A549 (cell line): ENCODE results near the gene KCTD3. TPM values are rescaled to one million over a fixed set of nuclear protein-coding genes. Genes with fewer than 3 reads are reported as not detected.

Experiments used
- ATAC-seq, 2 experiments: fragments of 200-7000 bp in 1 of 2; fragments of >200 bp in 1 of 2; cut with Nextera tagmentation in 1 of 2; cut with Tn5 transposase in 1 of 2; 3 replicates each; pipeline versions ENCODE4 v1.8.0 to v1.9.1; 2018 to 2020; ENCODE audit warnings: mild to moderate bottlenecking in 1 of 2, moderate library complexity in 1 of 2
- CTCF ChIA-PET: fragments of 300-600 bp; sonication (Branson Sonifier 250); formaldehyde crosslinking; extraction: SDS; loops from one replicate; lab custom pipeline; 2021; ENCODE audit warnings: antibody characterized with exemption, inconsistent platforms; lab: Yijun Ruan, JAX
- POLR2A ChIA-PET: fragments of 350-600 bp; formaldehyde crosslinking; extraction: SDS; loops from one replicate; lab custom pipeline; 2021; ENCODE audit warnings: antibody characterized with exemption, inconsistent platforms; lab: Yijun Ruan, JAX
- DNase-seq, 2 experiments: peaks; one replicate each; pipeline versions ENCODE4 v3.0.0 to v3.0.0-alpha.2; 2011 to 2016; ENCODE audit warnings: low read depth in 1 of 2, low spot score in 1 of 2
- FAIRE-seq: peaks from 2 replicates; lab custom pipeline; 2011; peaks lifted over from hg19 to GRCh38; lab: Jason Lieb, UNC
- H3K27ac ChIP-seq, 2 experiments: fragments of >200 bp; sonication (Bioruptor Twin); formaldehyde crosslinking; 3 replicates each; pipeline ENCODE4 v1.5.1; 2016 to 2017
- H3K4me1 ChIP-seq: fragments of >200 bp; sonication (Bioruptor Twin); formaldehyde crosslinking; 3 replicates; pipeline ENCODE4 v1.6.1; 2016
- H3K4me2 ChIP-seq: fragments of >200 bp; sonication (Bioruptor Twin); formaldehyde crosslinking; 3 replicates; pipeline ENCODE4 v1.6.1; 2016
- H3K4me3 ChIP-seq: fragments of >200 bp; sonication (Bioruptor Twin); formaldehyde crosslinking; 3 replicates; pipeline ENCODE4 v1.5.1; 2016
- H3K9me3 ChIP-seq: fragments of >200 bp; sonication (Bioruptor Twin); formaldehyde crosslinking; 3 replicates; pipeline ENCODE4 v1.6.1; 2016
- BHLHE40 ChIP-seq: IDR thresholded peaks from 2 replicates; pipeline ENCODE4 v1.6.1; 2012; ENCODE audit warnings: low read depth, low read length, inconsistent platforms
- CBX8 ChIP-seq: fragments of 200-600 bp; sonication (generic); IDR thresholded peaks from 2 replicates; pipeline ENCODE4 v1.6.1; 2016
- CEBPB ChIP-seq, 2 experiments: fragments of >200 bp in 1 of 2; sonication (Bioruptor Twin) in 1 of 2; formaldehyde crosslinking in 1 of 2; IDR thresholded peaks; 2 replicates each; pipeline ENCODE4 v1.6.1; 2012 to 2016
- CHD2 ChIP-seq: fragments of 150-350 bp; IDR thresholded peaks from 2 replicates; pipeline ENCODE4 v1.6.1; 2014; ENCODE audit warnings: low read length; ENCODE audit not compliant: partially characterized antibody
- EP300 ChIP-seq, 2 experiments: fragments of >200 bp; sonication (Bioruptor Twin); formaldehyde crosslinking; IDR thresholded peaks; 2 replicates in 1 of 2; 3 replicates in 1 of 2; pipeline ENCODE4 v1.6.1; 2016 to 2017
- FOXS1 ChIP-seq: fragments of 250-450 bp; sonication (Bioruptor Pico); IDR thresholded peaks from 2 replicates; pipeline ENCODE4 v1.5.0; 2020; ENCODE audit warnings: mild to moderate bottlenecking, moderate library complexity
- HEYL ChIP-seq: fragments of 250-450 bp; sonication (Bioruptor Pico); IDR thresholded peaks from 2 replicates; pipeline ENCODE4 v1.8.0; 2021; ENCODE audit warnings: mild to moderate bottlenecking, moderate library complexity
- HOXB13 ChIP-seq: fragments of 250-450 bp; sonication (Bioruptor Pico); IDR thresholded peaks from 2 replicates; pipeline ENCODE4 v1.5.0; 2020; ENCODE audit warnings: low read depth, mild to moderate bottlenecking, moderate library complexity
- KDM5A ChIP-seq: fragments of 200-600 bp; sonication (generic); IDR thresholded peaks from 2 replicates; pipeline ENCODE4 v1.6.1; 2016; ENCODE audit warnings: antibody characterized with exemption, mild to moderate bottlenecking
- NR3C1 ChIP-seq: fragments of >200 bp; sonication (Bioruptor Twin); formaldehyde crosslinking; IDR thresholded peaks from 3 replicates; pipeline ENCODE4 v1.6.1; 2017
- POLR2A ChIP-seq: IDR thresholded peaks from 2 replicates; pipeline ENCODE4 v1.6.1; 2012; ENCODE audit warnings: mild to moderate bottlenecking, low read length
- RAD21 ChIP-seq, 2 experiments: fragments of >200 bp in 1 of 2; sonication (Bioruptor Twin) in 1 of 2; formaldehyde crosslinking in 1 of 2; IDR thresholded peaks in 1 of 2; conservative IDR thresholded peaks in 1 of 2; 2 replicates in 1 of 2; 3 replicates in 1 of 2; pipeline ENCODE4 v1.6.1; 2012 to 2018; ENCODE audit warnings: inconsistent platforms in 1 of 2
- SMC3 ChIP-seq: fragments of >200 bp; sonication (Bioruptor Twin); formaldehyde crosslinking; IDR thresholded peaks from 3 replicates; pipeline ENCODE4 v1.6.1; 2018; ENCODE audit warnings: inconsistent platforms
- SREBF2 ChIP-seq: fragments of 450-650 bp; IDR thresholded peaks from 2 replicates; pipeline ENCODE4 v1.6.1; 2014; ENCODE audit warnings: mild to moderate bottlenecking, moderate library complexity
- TFCP2L1 ChIP-seq: fragments of 250-450 bp; sonication (Bioruptor Pico); IDR thresholded peaks from 2 replicates; pipeline ENCODE4 v1.5.0; 2021; ENCODE audit warnings: mild to moderate bottlenecking
- ZC3H11A ChIP-seq: fragments of 450-650 bp; IDR thresholded peaks from 2 replicates; pipeline ENCODE4 v1.6.1; 2014; ENCODE audit warnings: antibody characterized with exemption, mild to moderate bottlenecking
- ZNF302 ChIP-seq: fragments of 250-450 bp; sonication (Bioruptor Pico); IDR thresholded peaks from 2 replicates; pipeline ENCODE4 v1.9.0; 2021; ENCODE audit warnings: inconsistent platforms, mild to moderate bottlenecking, moderate library complexity
- ZSCAN20 ChIP-seq: fragments of 250-450 bp; sonication (Bioruptor Pico); IDR thresholded peaks from 2 replicates; pipeline ENCODE4 v1.8.0; 2022; ENCODE audit warnings: mild to moderate bottlenecking, moderate library complexity
- WGBS: methylation state at CpG from one replicate; pipeline ENCODE4 v1.1.6; 2017; ENCODE audit errors: missing lambda C conversion rate; 5-methylcytosine and 5-hydroxymethylcytosine counted together
- polyA plus RNA-seq, 4 experiments: library from polyadenylated mRNA; depleted of rRNA in 3 of 4; stranded (reverse); fragments of >200 nt; fragmentation: RNase III in 1 of 4; extraction: RNeasy Plus Mini Kit Qiagen cat#74134 plus additional on column Dnase treatment in 1 of 4; gene quantifications; 2 replicates in 3 of 4; 3 replicates in 1 of 4; pipeline ENCODE4 v1.2.3, GENCODE V29; 2011 to 2017
- TF ChIP-seq, protein P1 (sequence below): IDR thresholded peaks from 2 replicates; pipeline ENCODE4 v1.6.1; 2012
- TF ChIP-seq, protein P2 (sequence below): IDR thresholded peaks from 2 replicates; pipeline ENCODE4 v1.6.1; 2012
- TF ChIP-seq, protein P3 (sequence below): fragments of >200 bp; sonication (Bioruptor Twin); formaldehyde crosslinking; IDR thresholded peaks from 2 replicates; pipeline ENCODE4 v1.6.1; 2016
- TF ChIP-seq, protein P4 (sequence below): fragments of 450-650 bp; IDR thresholded peaks from 2 replicates; pipeline ENCODE4 v1.6.1; 2014; ENCODE audit warnings: antibody characterized with exemption
- TF ChIP-seq, protein P5 (sequence below): fragments of 250-450 bp; sonication (Bioruptor Pico); IDR thresholded peaks from 2 replicates; pipeline ENCODE4 v1.5.0; 2020; ENCODE audit warnings: low read depth, mild to moderate bottlenecking, moderate library complexity

KCTD3 gene
- polyA plus RNA-seq, 2 of the 4 experiments (the other 2 are of a cell fraction): 33.0 to 69.4 TPM

DNA sequence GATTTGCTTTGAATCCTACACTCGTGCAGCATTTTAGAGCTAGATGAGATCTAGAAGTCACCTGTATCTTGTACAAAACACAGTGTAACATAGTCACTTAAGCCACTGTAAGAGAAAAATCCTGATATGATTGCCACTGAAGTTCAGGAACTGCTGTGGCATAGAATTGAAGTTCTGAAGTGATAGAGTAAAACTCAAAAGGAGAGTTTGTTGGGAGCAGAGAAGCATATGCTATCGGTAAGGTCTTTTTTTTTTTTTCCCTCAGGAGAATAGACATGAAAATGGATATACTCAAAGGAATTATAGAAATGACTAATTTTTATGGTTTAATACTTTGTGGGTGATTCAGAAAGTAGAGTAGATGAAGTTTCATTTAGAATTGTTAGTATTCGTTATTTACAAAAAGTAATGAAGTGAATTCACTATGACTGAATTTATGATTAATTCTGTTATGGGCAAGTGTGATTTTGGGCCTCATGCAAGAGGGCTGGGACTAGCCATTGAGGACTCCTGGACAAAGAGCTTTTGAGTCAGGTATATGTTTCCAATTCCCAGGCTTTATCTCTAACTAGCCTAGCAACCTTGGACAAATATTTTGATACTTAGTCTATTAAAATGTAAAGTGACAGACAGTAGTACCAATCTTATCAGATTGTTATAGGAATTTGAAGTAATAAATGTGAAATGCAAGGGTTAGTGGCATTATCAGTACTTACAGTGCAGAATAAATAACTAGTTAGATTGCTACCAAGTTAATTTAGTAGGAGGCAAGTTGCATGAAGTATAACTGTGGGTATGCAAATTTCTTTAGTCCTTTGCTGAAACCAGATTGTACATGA, 3.1 kb downstream of the KCTD3 start (continued):
- TF ChIP-seq, protein P1, sequence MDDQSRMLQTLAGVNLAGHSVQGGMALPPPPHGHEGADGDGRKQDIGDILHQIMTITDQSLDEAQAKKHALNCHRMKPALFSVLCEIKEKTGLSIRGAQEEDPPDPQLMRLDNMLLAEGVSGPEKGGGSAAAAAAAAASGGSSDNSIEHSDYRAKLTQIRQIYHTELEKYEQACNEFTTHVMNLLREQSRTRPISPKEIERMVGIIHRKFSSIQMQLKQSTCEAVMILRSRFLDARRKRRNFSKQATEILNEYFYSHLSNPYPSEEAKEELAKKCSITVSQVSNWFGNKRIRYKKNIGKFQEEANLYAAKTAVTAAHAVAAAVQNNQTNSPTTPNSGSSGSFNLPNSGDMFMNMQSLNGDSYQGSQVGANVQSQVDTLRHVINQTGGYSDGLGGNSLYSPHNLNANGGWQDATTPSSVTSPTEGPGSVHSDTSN: no peak
- TF ChIP-seq, protein P2, sequence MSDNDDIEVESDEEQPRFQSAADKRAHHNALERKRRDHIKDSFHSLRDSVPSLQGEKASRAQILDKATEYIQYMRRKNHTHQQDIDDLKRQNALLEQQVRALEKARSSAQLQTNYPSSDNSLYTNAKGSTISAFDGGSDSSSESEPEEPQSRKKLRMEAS: no peak
- no peak for TF ChIP-seq ZNF302 (CRISPR knock-in tag)
- TF ChIP-seq POLR2A: no peak
- TF ChIP-seq EP300 (IDR thresholded peaks at IDR 0.05): no peak

DNA sequence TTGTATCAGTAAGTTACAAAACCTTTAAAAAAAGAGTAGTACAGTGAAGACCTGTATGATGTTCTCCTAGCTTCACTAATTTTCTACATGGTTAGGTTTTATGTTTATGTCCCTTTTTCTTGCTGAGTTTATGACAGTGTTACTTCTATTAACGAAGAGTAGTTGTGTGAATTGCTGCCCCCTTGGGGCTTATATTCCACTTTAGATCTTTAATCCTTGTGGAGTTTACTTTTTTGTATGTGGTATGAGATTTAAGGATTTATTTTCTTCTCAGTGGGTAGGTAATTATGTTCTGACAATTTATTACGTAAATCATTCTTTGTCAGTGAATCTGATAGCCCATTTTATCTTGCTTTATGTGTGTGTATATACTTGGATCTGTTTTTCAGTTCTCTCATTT, 14.8 kb downstream of the KCTD3 start:
- no peak overlapping the region for H3K27ac ChIP-seq
- TF ChIP-seq SMC3: no peak
- TF ChIP-seq, protein P3, sequence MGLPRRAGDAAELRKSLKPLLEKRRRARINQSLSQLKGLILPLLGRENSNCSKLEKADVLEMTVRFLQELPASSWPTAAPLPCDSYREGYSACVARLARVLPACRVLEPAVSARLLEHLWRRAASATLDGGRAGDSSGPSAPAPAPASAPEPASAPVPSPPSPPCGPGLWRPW: no peak
- no peaks in the 10 kb centered on the region for H3K9me3 ChIP-seq
- WGBS: 89% methylated on average over 2 of the region's 2 CpGs
- H3K4me3 ChIP-seq: no peak overlapping the region
- H3K4me2 ChIP-seq: no peak overlapping the region
- CTCF ChIA-PET: no interaction called here
- peaks cover 6% of the 10 kb centered on the region; the same call in 2 of the 3 replicates for H3K4me1 ChIP-seq
- POLR2A ChIA-PET: no interaction called here
- DNase-seq: no peak
- no peak for ATAC-seq
- FAIRE-seq: no peak

DNA sequence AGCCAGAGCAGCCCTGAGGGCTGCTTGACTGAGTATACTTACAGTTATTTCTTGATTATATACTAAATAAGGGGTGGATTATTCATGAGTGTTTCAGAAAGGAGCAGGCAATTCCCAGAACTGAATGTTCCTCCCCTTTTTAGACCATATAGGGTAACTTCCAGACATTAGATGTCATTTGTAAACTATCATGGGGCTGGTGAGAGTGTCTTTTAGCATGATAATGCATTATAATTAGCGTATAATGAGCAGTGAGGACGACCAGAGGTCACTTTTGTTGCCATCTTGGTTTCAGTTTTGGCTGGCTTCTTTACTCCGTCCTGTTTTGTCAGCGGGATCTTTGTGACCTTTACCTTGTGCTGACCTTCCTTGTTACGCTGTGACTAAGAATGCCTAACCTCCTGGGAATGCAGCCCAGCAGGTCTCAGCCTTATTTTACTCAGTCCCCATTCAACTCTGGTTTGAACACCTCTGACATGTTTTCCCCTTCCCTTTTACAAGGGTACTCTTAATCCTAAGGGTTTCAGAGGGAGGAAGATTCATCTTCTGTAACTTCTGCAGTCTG, 16.2 kb downstream of the KCTD3 start:
- CTCF ChIA-PET: no interaction called here
- 70% methylated on average over 5 of the region's 5 CpGs for WGBS

DNA sequence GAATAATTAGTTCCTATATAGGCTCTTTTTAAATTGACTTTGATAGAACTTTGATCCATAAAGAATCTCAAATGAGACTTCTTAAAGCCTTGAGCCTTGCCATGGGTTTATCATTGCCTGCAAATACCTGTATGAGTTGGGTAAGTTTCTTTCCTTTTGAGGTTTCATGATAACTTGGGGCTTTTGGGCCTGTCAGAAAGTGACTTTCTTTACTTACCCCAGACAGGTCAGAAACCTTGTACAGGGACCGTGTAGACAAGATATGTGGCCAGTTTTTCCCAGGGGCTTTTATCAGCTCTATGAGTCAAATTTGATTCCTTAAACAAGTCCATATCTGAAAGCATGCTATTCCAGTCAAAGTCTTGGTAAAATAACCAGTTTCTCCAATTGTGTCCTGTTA, 17.3 kb downstream of the KCTD3 start:
- WGBS: 77% methylated on average over 1 of the region's 1 CpG
- FAIRE-seq (no peak), DNase-seq (no peak), ATAC-seq (no peak)
- no peak overlapping the region for H3K27ac ChIP-seq
- POLR2A ChIA-PET: no interaction called here
- CTCF ChIA-PET: no interaction called here
- TF ChIP-seq KDM5A (no peak), CEBPB (IDR thresholded peaks at IDR 0.05) (no peak), POLR2A (no peak), SMC3 (no peak), BHLHE40 (no peak), SREBF2 (no peak), HOXB13 (CRISPR knock-in tag) (no peak), CHD2 (no peak), HEYL (CRISPR knock-in tag) (no peak)
- TF ChIP-seq, protein P4, sequence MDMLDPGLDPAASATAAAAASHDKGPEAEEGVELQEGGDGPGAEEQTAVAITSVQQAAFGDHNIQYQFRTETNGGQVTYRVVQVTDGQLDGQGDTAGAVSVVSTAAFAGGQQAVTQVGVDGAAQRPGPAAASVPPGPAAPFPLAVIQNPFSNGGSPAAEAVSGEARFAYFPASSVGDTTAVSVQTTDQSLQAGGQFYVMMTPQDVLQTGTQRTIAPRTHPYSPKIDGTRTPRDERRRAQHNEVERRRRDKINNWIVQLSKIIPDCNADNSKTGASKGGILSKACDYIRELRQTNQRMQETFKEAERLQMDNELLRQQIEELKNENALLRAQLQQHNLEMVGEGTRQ: no peak
- peaks cover 6% of the 10 kb centered on the region; the same call in 2 of the 3 replicates for H3K4me1 ChIP-seq
- no peak overlapping the region for H3K4me2 ChIP-seq
- H3K4me3 ChIP-seq: no peak overlapping the region
- no peaks in the 10 kb centered on the region for H3K9me3 ChIP-seq

More for the DNA sequence above, 16.2 kb downstream of the KCTD3 start:
- no peak overlapping the region for H3K27ac ChIP-seq
- H3K4me3 ChIP-seq: no peak overlapping the region
- ATAC-seq (peak in 1 of 2 experiments; percentile 22; a peak in 1 of 6 replicates), FAIRE-seq (no peak), DNase-seq (no peak)
- peak overlapping the region; percentile 27; the same call in 2 of the 3 replicates for H3K4me2 ChIP-seq
- POLR2A ChIA-PET: no interaction called here
- TF ChIP-seq NR3C1: no peak
- TF ChIP-seq, protein P5, sequence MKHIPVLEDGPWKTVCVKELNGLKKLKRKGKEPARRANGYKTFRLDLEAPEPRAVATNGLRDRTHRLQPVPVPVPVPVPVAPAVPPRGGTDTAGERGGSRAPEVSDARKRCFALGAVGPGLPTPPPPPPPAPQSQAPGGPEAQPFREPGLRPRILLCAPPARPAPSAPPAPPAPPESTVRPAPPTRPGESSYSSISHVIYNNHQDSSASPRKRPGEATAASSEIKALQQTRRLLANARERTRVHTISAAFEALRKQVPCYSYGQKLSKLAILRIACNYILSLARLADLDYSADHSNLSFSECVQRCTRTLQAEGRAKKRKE (CRISPR knock-in tag): no peak
- no peak for TF ChIP-seq TFCP2L1 (CRISPR knock-in tag)
- no peak for TF ChIP-seq RAD21 (conservative IDR thresholded peaks at IDR 0.05 in 1 of 2, IDR thresholded peaks at IDR 0.05 in 1 of 2)
- no peak for TF ChIP-seq HEYL (CRISPR knock-in tag)
- no peak for TF ChIP-seq ZC3H11A
- no peak for TF ChIP-seq CBX8
- TF ChIP-seq ZSCAN20 (CRISPR knock-in tag): no peak
- no peak for TF ChIP-seq EP300 (IDR thresholded peaks at IDR 0.05)
- TF ChIP-seq FOXS1: no peak
- H3K4me1 ChIP-seq: peaks cover 6% of the 10 kb centered on the region; the same call in 2 of the 3 replicates
- no peaks in the 10 kb centered on the region for H3K9me3 ChIP-seq
